SU-DHL-6 (cell line): ENCODE data around the gene GAGE1.

Source experiments
- CTCF ChIP-seq: fragments of 200-600 bp; sonication (generic); IDR thresholded peaks from one replicate; pipeline ENCODE4 v1.5.1; 2017; ENCODE audit warnings: antibody characterized with exemption, mild to moderate bottlenecking, low read length, moderate library complexity; ENCODE audit not compliant: insufficient read depth, poor library complexity, severe bottlenecking
- EZH2phosphoT487 ChIP-seq: fragments of 200-600 bp; sonication (generic), shearing (Covaris generic); conservative IDR thresholded peaks from 2 replicates; pipeline ENCODE4 v1.6.1; 2018; ENCODE audit warnings: mild to moderate bottlenecking, antibody characterized with exemption, low read length, moderate library complexity, mixed read lengths

- TF ChIP-seq CTCF (no peak), EZH2phosphoT487 (no peak)
These were observed 28.4 kb downstream of the GAGE1 start for GRCh38 chrX:49627086-49627777.
